H1 (cell line): Measurements from ENCODE around the gene CNN3. TPM values are rescaled to one million over a fixed set of nuclear protein-coding genes. Genes with fewer than 3 reads are reported as not detected.

Source experiments
- CHD7 ChIP-seq: fragments of 300-600 bp; sonication (generic); IDR thresholded peaks from 2 replicates; pipeline ENCODE4 v1.7.1; 2012; ENCODE audit warnings: low read length, moderate library complexity, mild to moderate bottlenecking, inconsistent platforms; ENCODE audit not compliant: insufficient replicate concordance
- CTCF ChIP-seq, 3 experiments: IDR thresholded peaks; 1 replicate in 2 of 3; 2 replicates in 1 of 3; pipeline versions ENCODE4 v1.5.1 to v1.6.1; 2011; ENCODE audit warnings: low read length in 3 of 3, mild to moderate bottlenecking in 3 of 3, inconsistent platforms in 2 of 3, low read depth in 1 of 3, moderate library complexity in 1 of 3; ENCODE audit not compliant: insufficient read depth in 1 of 3; ENCODE audit errors: control extremely low read depth in 1 of 3
- MAFK ChIP-seq: IDR thresholded peaks from 2 replicates; pipeline ENCODE4 v1.6.1; 2012; ENCODE audit warnings: low read depth, mild to moderate bottlenecking, improper control_type of control experiment, low read length
- SIX5 ChIP-seq: IDR thresholded peaks from 2 replicates; pipeline ENCODE4 v1.6.1; 2011; ENCODE audit warnings: mild to moderate bottlenecking, low read depth, low read length
- polyA plus RNA-seq, 7 experiments: library from polyadenylated mRNA; depleted of rRNA in 3 of 7; stranded (reverse) in 5 of 7; unstranded in 2 of 7; fragments of >200 nt in 5 of 7; fragments of 200-250 nt in 2 of 7; gene quantifications; 1 replicate in 5 of 7; 2 replicates in 1 of 7; 4 replicates in 1 of 7; pipeline versions ENCODE4 v1.2.1 to v1.2.3, GENCODE V29; 2011 to 2013; ENCODE audit warnings: missing spikeins in 2 of 7, mixed read lengths in 2 of 7
- total RNA-seq: library from RNA; stranded (reverse); fragmentation: NEBNext Ultra II Directional; extraction: Animal tissue kit (Norgen Biotek cat#: 25700); gene quantifications from 2 replicates; pipeline ENCODE4 v1.2.1, GENCODE V29; 2021

Gene CNN3
- total and polyA plus RNA-seq, 2 of the 8 experiments (the other 6 are each of a cell fraction or from before 2014, with no cell fraction given), result 134 to 266 TPM

- TF ChIP-seq CHD7, result no peak
- TF ChIP-seq CTCF (IDR thresholded peaks at IDR 0.05; ENCODE audit: control extremely low read depth in 1 of 3, insufficient read depth in 1 of 3, low read depth in 1 of 3, low read length in 3 of 3), result no peak
- TF ChIP-seq MAFK, result no peak
- TF ChIP-seq SIX5, result no peak
These were observed 31.4 kb downstream of the CNN3 start (continued) for GRCh38 chr1:94895518-94895917.
